Measurements from ENCODE around the gene CD82. TPM values are rescaled to one million over a fixed set of nuclear protein-coding genes. Genes with fewer than 3 reads are reported as not detected.

Gene CD82
- total RNA-seq, 1 experiment from 2014 or later = 26.1 TPM

DNA sequence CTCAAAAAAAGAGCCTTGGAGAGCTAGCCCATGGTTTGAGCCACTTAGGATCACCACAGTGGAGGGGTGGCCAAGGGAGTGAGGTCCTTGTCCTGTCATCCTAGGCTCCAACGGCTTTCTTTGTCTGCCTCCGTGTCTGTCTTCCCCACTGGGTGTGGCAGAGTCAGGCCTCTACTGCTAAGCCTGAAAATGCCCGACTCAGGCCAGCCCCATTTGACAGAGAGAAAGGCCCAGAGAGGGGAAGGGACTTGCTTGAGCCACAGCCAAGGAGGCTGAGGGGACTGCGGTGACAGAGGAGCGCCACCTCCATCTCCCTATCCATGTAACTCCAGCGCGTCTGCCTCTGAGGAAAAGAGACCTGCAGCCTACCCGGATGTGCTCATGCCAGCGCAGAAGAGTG, 27.8 kb upstream of the CD82 start:
- POLR2A ChIA-PET = no interaction called here
- Histone ChIP-seq H3K4me3 (ENCODE audit: low read depth in 2 of 2, low read length in 2 of 2) (no peak overlapping the region), H3K36me3 (ENCODE audit: control insufficient read depth, insufficient read depth, low read length) (no peaks in the 10 kb centered on the region), H3K27ac (ENCODE audit: low read length) (no peak overlapping the region), H3K4me1 (ENCODE audit: control insufficient read depth, insufficient read depth, low read length) (no peaks in the 10 kb centered on the region; the same call in 1 of the 2 replicates), H3K27me3 (ENCODE audit: control insufficient read depth, insufficient read depth, low read length) (no peaks in the 10 kb centered on the region), H3K9me3 (ENCODE audit: control insufficient read depth, insufficient read depth, low read depth, low read length) (no peaks in the 10 kb centered on the region)
- ATAC-seq (peak; percentile 50; the same call in 1 of the 2 replicates), DNase-seq (ENCODE audit: low read depth, low spot score) (no peak)
- TF ChIP-seq POLR2AphosphoS5 (IDR thresholded peaks at IDR 0.05; ENCODE audit: low read depth, low read length) (no peak), TCF7L2 (IDR thresholded peaks at IDR 0.05; ENCODE audit: low read depth, low read length) (no peak), SIN3A (IDR thresholded peaks at IDR 0.05; ENCODE audit: borderline replicate concordance, insufficient read depth, low read depth, low read length) (no peak)
- TF ChIP-seq, protein P1, sequence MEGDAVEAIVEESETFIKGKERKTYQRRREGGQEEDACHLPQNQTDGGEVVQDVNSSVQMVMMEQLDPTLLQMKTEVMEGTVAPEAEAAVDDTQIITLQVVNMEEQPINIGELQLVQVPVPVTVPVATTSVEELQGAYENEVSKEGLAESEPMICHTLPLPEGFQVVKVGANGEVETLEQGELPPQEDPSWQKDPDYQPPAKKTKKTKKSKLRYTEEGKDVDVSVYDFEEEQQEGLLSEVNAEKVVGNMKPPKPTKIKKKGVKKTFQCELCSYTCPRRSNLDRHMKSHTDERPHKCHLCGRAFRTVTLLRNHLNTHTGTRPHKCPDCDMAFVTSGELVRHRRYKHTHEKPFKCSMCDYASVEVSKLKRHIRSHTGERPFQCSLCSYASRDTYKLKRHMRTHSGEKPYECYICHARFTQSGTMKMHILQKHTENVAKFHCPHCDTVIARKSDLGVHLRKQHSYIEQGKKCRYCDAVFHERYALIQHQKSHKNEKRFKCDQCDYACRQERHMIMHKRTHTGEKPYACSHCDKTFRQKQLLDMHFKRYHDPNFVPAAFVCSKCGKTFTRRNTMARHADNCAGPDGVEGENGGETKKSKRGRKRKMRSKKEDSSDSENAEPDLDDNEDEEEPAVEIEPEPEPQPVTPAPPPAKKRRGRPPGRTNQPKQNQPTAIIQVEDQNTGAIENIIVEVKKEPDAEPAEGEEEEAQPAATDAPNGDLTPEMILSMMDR (IDR thresholded peaks at IDR 0.05) = no peak
- TF ChIP-seq, protein P2, sequence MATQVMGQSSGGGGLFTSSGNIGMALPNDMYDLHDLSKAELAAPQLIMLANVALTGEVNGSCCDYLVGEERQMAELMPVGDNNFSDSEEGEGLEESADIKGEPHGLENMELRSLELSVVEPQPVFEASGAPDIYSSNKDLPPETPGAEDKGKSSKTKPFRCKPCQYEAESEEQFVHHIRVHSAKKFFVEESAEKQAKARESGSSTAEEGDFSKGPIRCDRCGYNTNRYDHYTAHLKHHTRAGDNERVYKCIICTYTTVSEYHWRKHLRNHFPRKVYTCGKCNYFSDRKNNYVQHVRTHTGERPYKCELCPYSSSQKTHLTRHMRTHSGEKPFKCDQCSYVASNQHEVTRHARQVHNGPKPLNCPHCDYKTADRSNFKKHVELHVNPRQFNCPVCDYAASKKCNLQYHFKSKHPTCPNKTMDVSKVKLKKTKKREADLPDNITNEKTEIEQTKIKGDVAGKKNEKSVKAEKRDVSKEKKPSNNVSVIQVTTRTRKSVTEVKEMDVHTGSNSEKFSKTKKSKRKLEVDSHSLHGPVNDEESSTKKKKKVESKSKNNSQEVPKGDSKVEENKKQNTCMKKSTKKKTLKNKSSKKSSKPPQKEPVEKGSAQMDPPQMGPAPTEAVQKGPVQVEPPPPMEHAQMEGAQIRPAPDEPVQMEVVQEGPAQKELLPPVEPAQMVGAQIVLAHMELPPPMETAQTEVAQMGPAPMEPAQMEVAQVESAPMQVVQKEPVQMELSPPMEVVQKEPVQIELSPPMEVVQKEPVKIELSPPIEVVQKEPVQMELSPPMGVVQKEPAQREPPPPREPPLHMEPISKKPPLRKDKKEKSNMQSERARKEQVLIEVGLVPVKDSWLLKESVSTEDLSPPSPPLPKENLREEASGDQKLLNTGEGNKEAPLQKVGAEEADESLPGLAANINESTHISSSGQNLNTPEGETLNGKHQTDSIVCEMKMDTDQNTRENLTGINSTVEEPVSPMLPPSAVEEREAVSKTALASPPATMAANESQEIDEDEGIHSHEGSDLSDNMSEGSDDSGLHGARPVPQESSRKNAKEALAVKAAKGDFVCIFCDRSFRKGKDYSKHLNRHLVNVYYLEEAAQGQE (IDR thresholded peaks at IDR 0.05; ENCODE audit: insufficient read depth in 1 of 2, low read depth in 2 of 2, low read length in 1 of 2) = no peak
- in situ Hi-C loops (cut with HindIII; ENCODE audit: low pct_unique_long_range_greater_than_20kb, low sequenced_read_pairs) (no loop called here), intact Hi-C loops (cut with micrococcal nuclease; ENCODE audit: unreplicated experiment) (loop anchor here (2.0 kb wide), 2 partner anchors 251 to 405 kb away; no protein-coding TSS in a partner anchor)
- no TSS peak for BruUV-seq (replicated peaks)
- CTCF ChIA-PET = no interaction called here

DNA sequence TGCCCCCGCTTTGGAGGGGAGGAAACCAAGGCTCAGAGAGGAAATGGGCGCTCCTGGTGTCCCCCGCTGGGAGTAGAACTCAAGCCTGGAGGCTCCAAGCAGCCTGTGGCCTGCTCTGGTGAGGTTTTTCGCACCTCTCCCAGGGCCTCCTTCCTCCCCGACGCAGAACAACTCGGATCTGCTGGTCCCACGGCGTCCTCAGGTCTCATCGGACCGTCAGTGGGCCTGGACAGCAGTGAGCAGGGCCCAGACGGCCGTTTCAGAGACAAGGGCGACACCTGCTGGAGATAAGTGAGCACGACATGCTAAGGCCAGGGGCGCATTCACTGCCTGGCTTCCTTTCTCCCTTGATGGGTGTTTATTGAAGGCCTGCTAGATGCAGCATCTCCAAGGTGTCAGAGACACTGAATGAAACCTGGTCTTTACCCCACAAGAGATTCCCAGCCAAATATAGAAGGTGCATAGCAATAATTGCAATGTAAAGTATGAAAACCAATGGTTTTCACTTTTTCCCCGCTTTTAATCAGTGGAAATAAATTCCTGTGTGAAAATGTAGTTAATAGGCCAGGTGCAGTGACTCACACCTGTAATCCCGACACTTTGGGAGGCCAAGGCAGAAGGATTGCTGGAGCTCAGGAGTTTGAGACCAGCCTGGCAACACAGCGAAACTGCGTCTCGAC, 26.9 kb upstream of the CD82 start:
- in situ Hi-C loops (cut with HindIII; ENCODE audit: low pct_unique_long_range_greater_than_20kb, low sequenced_read_pairs) = no loop called here
- DNase-seq (ENCODE audit: low read depth, low spot score) (no peak), ATAC-seq (peak; percentile 97)
- CTCF ChIA-PET = interaction anchor here (1.7 kb wide), 1 partner anchor 253 kb away, joined by 4 read pairs; no protein-coding TSS in a partner anchor
- Histone ChIP-seq H3K27me3 (ENCODE audit: control insufficient read depth, insufficient read depth, low read length) (no peaks in the 10 kb centered on the region), H3K36me3 (ENCODE audit: control insufficient read depth, insufficient read depth, low read length) (no peaks in the 10 kb centered on the region), H3K27ac (ENCODE audit: low read length) (no peak overlapping the region), H3K9me3 (ENCODE audit: control insufficient read depth, insufficient read depth, low read depth, low read length) (no peaks in the 10 kb centered on the region), H3K4me1 (ENCODE audit: control insufficient read depth, insufficient read depth, low read length) (no peaks in the 10 kb centered on the region; the same call in 1 of the 2 replicates), H3K4me3 (ENCODE audit: low read depth in 2 of 2, low read length in 2 of 2) (no peak overlapping the region)
- TF ChIP-seq SIN3A (IDR thresholded peaks at IDR 0.05; ENCODE audit: borderline replicate concordance, insufficient read depth, low read depth, low read length) (no peak), TCF7L2 (IDR thresholded peaks at IDR 0.05; ENCODE audit: low read depth, low read length) (no peak)
- TF ChIP-seq, protein P1 (IDR thresholded peaks at IDR 0.05) = peak; percentile 94
- BruUV-seq (replicated peaks) = no TSS peak
- intact Hi-C loops (cut with micrococcal nuclease; ENCODE audit: unreplicated experiment) = loop anchor here (2.0 kb wide), 1 partner anchor 252 kb away; no protein-coding TSS in a partner anchor
- POLR2A ChIA-PET = no interaction called here
